NT2/D1 (cell line): ENCODE measurements around the gene PRODH2.
"Not testable (repeated sequence)": the region's sequence is repeated elsewhere in the genome, so short reads cannot be mapped to it uniquely, and the experiment has no call there.

Source experiments
- DNase-seq: peaks from one replicate; pipeline ENCODE4 v3.0.0-alpha.2; 2011; ENCODE audit warnings: low read depth, low spot score
- H3K27me3 ChIP-seq: 2 replicates; pipeline ENCODE4 v1.6.0; 2011; ENCODE audit warnings: mild to moderate bottlenecking; ENCODE audit not compliant: insufficient read length, insufficient read depth
- H3K36me3 ChIP-seq: 2 replicates; pipeline ENCODE4 v1.6.1; 2011; ENCODE audit warnings: mild to moderate bottlenecking, low read length, mixed read lengths; ENCODE audit not compliant: insufficient read depth, insufficient read length
- H3K4me1 ChIP-seq: 2 replicates; pipeline ENCODE4 v1.5.1; 2011; ENCODE audit not compliant: insufficient read depth, insufficient read length
- H3K4me3 ChIP-seq: 2 replicates; pipeline ENCODE4 v1.5.1; 2011; ENCODE audit warnings: low read depth; ENCODE audit not compliant: insufficient read length
- H3K9ac ChIP-seq: 2 replicates; pipeline ENCODE4 v1.6.0; 2011; ENCODE audit warnings: low read depth; ENCODE audit not compliant: insufficient read length
- H3K9me3 ChIP-seq: 2 replicates; pipeline ENCODE4 v1.5.1; 2011; ENCODE audit warnings: mild to moderate bottlenecking, low read length; ENCODE audit not compliant: insufficient read depth
- SUZ12 ChIP-seq: IDR thresholded peaks from 2 replicates; pipeline ENCODE4 v1.6.1; 2011; ENCODE audit not compliant: insufficient read length, insufficient read depth; ENCODE audit errors: extremely low read depth
- YY1 ChIP-seq: IDR thresholded peaks from 2 replicates; pipeline ENCODE4 v1.6.1; 2011; ENCODE audit not compliant: insufficient read length, insufficient read depth
- ZNF274 ChIP-seq: IDR thresholded peaks from 2 replicates; pipeline ENCODE4 v1.6.1; 2011; ENCODE audit warnings: mild to moderate bottlenecking, low read depth, low read length

The PRODH2 gene

GRCh38 chr19:35845215-35846037, 32.8 kb upstream of the PRODH2 start:
- no peak for TF ChIP-seq YY1
- no peak for TF ChIP-seq SUZ12
- no peak for TF ChIP-seq ZNF274
- H3K9me3 ChIP-seq, result no peaks in the 10 kb centered on the region
- no peaks in the 10 kb centered on the region for H3K36me3 ChIP-seq
- peaks cover 4% of the 10 kb centered on the region for H3K4me1 ChIP-seq
- no peak overlapping the region for H3K9ac ChIP-seq
- peaks cover 70% of the 10 kb centered on the region for H3K27me3 ChIP-seq
- peak overlapping the region; percentile 32 for H3K4me3 ChIP-seq
- no peak for DNase-seq

GRCh38 chr19:35844482-35845214, 32.0 kb upstream of the PRODH2 start:
- Histone ChIP-seq H3K9me3 (no peaks in the 10 kb centered on the region), H3K4me1 (peaks cover 4% of the 10 kb centered on the region), H3K9ac (no peak overlapping the region), H3K36me3 (no peaks in the 10 kb centered on the region), H3K27me3 (peaks cover 66% of the 10 kb centered on the region), H3K4me3 (no peak overlapping the region)
- no peak for DNase-seq
- TF ChIP-seq ZNF274 (no peak), SUZ12 (no peak), YY1 (no peak)

- DNase-seq, result no peak
- Histone ChIP-seq H3K9me3 (no peaks in the 10 kb centered on the region), H3K27me3 (peaks cover 66% of the 10 kb centered on the region), H3K36me3 (no peaks in the 10 kb centered on the region), H3K4me3 (no peak overlapping the region), H3K9ac (no peak overlapping the region), H3K4me1 (peaks cover 4% of the 10 kb centered on the region)
- no peak for TF ChIP-seq YY1
- no peak for TF ChIP-seq ZNF274
- TF ChIP-seq SUZ12, result no peak
These were observed 31.2 kb upstream of the PRODH2 start for GRCh38 chr19:35843676-35844481.

- Histone ChIP-seq H3K4me3 (no peak overlapping the region), H3K36me3 (no peaks in the 10 kb centered on the region), H3K27me3 (peaks cover 58% of the 10 kb centered on the region), H3K9ac (no peak overlapping the region), H3K4me1 (peaks cover 4% of the 10 kb centered on the region), H3K9me3 (no peaks in the 10 kb centered on the region)
- TF ChIP-seq SUZ12 (no peak), ZNF274 (no peak), YY1 (no peak)
- no peak for DNase-seq
These were observed 30.1 kb upstream of the PRODH2 start for GRCh38 chr19:35842666-35843272.

GRCh38 chr19:35841961-35842595, 29.4 kb upstream of the PRODH2 start:
- DNase-seq, result no peak
- peaks cover 58% of the 10 kb centered on the region for H3K27me3 ChIP-seq
- H3K9ac ChIP-seq, result no peak overlapping the region
- peaks cover 4% of the 10 kb centered on the region for H3K4me1 ChIP-seq
- no peaks in the 10 kb centered on the region for H3K36me3 ChIP-seq
- no peak overlapping the region for H3K4me3 ChIP-seq
- TF ChIP-seq ZNF274, result no peak
- no peak for TF ChIP-seq YY1
- TF ChIP-seq SUZ12, result no peak
- H3K9me3 ChIP-seq, result no peaks in the 10 kb centered on the region

GRCh38 chr19:35836096-35836495, 23.5 kb upstream of the PRODH2 start:
- not testable (repeated sequence) for H3K9ac ChIP-seq, H3K9me3 ChIP-seq, H3K4me1 ChIP-seq, H3K4me3 ChIP-seq, H3K27me3 ChIP-seq, H3K36me3 ChIP-seq, DNase-seq

- DNase-seq, result no peak
- H3K4me1 ChIP-seq, result no peaks in the 10 kb centered on the region
- H3K9me3 ChIP-seq, result no peaks in the 10 kb centered on the region
- TF ChIP-seq YY1 (no peak), ZNF274 (no peak), SUZ12 (no peak)
- no peak overlapping the region for H3K9ac ChIP-seq
- no peak overlapping the region for H3K4me3 ChIP-seq
- no peaks in the 10 kb centered on the region for H3K36me3 ChIP-seq
- peaks cover 24% of the 10 kb centered on the region for H3K27me3 ChIP-seq
These were observed 21.3 kb upstream of the PRODH2 start for GRCh38 chr19:35833972-35834371.
